ENCODE results near the gene ELOVL6. TPM values are rescaled to one million over a fixed set of nuclear protein-coding genes. Genes with fewer than 3 reads are reported as not detected.
A peak's percentile ranks its signal among the peaks of the same experiment; 100 is the strongest.

ELOVL6 gene
- total and polyA plus RNA-seq, 2 of the 4 experiments (the other 2 are of a cell fraction), result 17.9 to 19.0 TPM

GRCh38 chr4:110164251-110164650 is 34.2 kb downstream of the ELOVL6 start:
- TF ChIP-seq CHD1 (IDR thresholded peaks at IDR 0.05; ENCODE audit: low read depth, low read length) (no peak), CEBPB (IDR thresholded peaks at IDR 0.05; ENCODE audit: low read depth, low read length) (no peak; the same call in 1 of the 2 replicates), MAFK (IDR thresholded peaks at IDR 0.05; ENCODE audit: low read depth, low read length) (no peak)
- intact Hi-C loops (cut with micrococcal nuclease) (no loop called here), dilution Hi-C loops (cut with HindIII; ENCODE audit: low sequenced_read_pairs, unreplicated experiment) (no loop called here), in situ Hi-C loops (cut with MboI; ENCODE audit: low sequenced_read_pairs) (no loop called here)
- POLR2A ChIA-PET (ENCODE audit: unreplicated experiment), result no interaction called here
- H4K5ac ChIP-seq (ENCODE audit: low read depth, low read length), result peak overlapping the region; percentile 52; the same call in 1 of the 2 replicates
- DNase-seq, result peak; percentile 74
- H3K9me1 ChIP-seq (ENCODE audit: insufficient read depth, low read length), result peaks cover 12% of the 10 kb centered on the region
- H2AFZ ChIP-seq (replicated peaks; ENCODE audit: low read length, poor library complexity), result no peak overlapping the region
- peak overlapping the region; percentile 64; the same call in 1 of the 2 replicates for H3K4me2 ChIP-seq (ENCODE audit: low read depth, low read length)
- H4K8ac ChIP-seq (ENCODE audit: low read depth in 2 of 2, low read length in 2 of 2), result peak overlapping the region; percentile 71 to 88
- H3K4me1 ChIP-seq (ENCODE audit: control insufficient read depth, insufficient read depth, low read length), result peaks cover 19% of the 10 kb centered on the region
- H3K4me3 ChIP-seq (ENCODE audit: insufficient read depth, low read depth, low read length), result no peak overlapping the region
- no peaks in the 10 kb centered on the region for H3K9me3 ChIP-seq (ENCODE audit: control insufficient read depth, insufficient read depth, low read length)
- CTCF ChIA-PET, result interaction anchor here (1.3 kb wide), 1 partner anchor 11 kb away, joined by 4 read pairs; no protein-coding TSS in a partner anchor
- no peaks in the 10 kb centered on the region for H3K36me3 ChIP-seq (ENCODE audit: control insufficient read depth, insufficient read depth, low read length)
- H2AK9ac ChIP-seq (replicated peaks; ENCODE audit: low read depth, low read length, poor library complexity), result no peak overlapping the region
- H3K9ac ChIP-seq (ENCODE audit: low read depth, low read length), result no peak overlapping the region
- H2BK15ac ChIP-seq (ENCODE audit: low read depth, low read length), result peak overlapping the region; percentile 93
- H3K27me3 ChIP-seq (ENCODE audit: control insufficient read depth, insufficient read depth, low read length), result no peaks in the 10 kb centered on the region
- peak overlapping the region; percentile 51; the same call in 1 of the 2 replicates for H3K27ac ChIP-seq (ENCODE audit: insufficient read depth, low read length)
- peak overlapping the region; percentile 98 for H2BK5ac ChIP-seq (ENCODE audit: low read depth, low read length, poor library complexity, severe bottlenecking)
- ATAC-seq (ENCODE audit: low read depth), result peak; percentile 45
- peak overlapping the region; percentile 42; the same call in 1 of the 2 replicates for H3K18ac ChIP-seq (ENCODE audit: low read depth, low read length)
- peak overlapping the region; percentile 80 for H4K91ac ChIP-seq (ENCODE audit: insufficient read depth, low read depth, low read length)
- BruUV-seq (replicated peaks), result no TSS peak
- H3K23ac ChIP-seq (ENCODE audit: low read depth, low read length), result peak overlapping the region; percentile 89
- H2BK120ac ChIP-seq (ENCODE audit: low read depth, low read length), result peak overlapping the region; percentile 89
- H4K20me1 ChIP-seq (ENCODE audit: insufficient read depth, low read length), result no peaks in the 10 kb centered on the region
- H2AK5ac ChIP-seq (ENCODE audit: low read depth, low read length), result peak overlapping the region; percentile 76
- peak overlapping the region; percentile 89 for H3K14ac ChIP-seq (replicated peaks; ENCODE audit: low read depth, low read length)
- H2BK20ac ChIP-seq (ENCODE audit: low read depth, low read length), result peak overlapping the region; percentile 54; the same call in 1 of the 2 replicates
- peaks cover 6 to 19% of the 10 kb centered on the region in 2 experiments for H3K79me1 ChIP-seq (ENCODE audit: low read depth in 1 of 2, low read length in 2 of 2)
- H3K56ac ChIP-seq (ENCODE audit: extremely low read depth, insufficient read depth, low read length), result 0 out of 2 replicates have a peak overlapping the region, but pooled peaks have one; percentile 54
- WGBS, 2 experiments (ENCODE audit: extremely low coverage in 2 of 2, insufficient read length in 1 of 2), result no CpG with 5 or more reads among the region's 5 CpGs
- peak overlapping the region; percentile 72; the same call in 1 of the 2 replicates for H3K4ac ChIP-seq (ENCODE audit: low read depth, low read length)
